HepG2 (cell line): ENCODE results near the gene TOMM40L. TPM values are rescaled to one million over a fixed set of nuclear protein-coding genes. Genes with fewer than 3 reads are reported as not detected.
A peak's percentile ranks its signal among the peaks of the same experiment; 100 is the strongest.

Source experiments
- CBX1 ChIP-seq: IDR thresholded peaks from one replicate; pipeline ENCODE4 v1.6.1; 2016; ENCODE audit warnings: antibody characterized with exemption, low read depth
- CEBPG ChIP-seq: IDR thresholded peaks from 2 replicates; pipeline ENCODE4 v1.6.1; 2016
- CHCHD3 ChIP-seq: sonication (generic); formaldehyde crosslinking; IDR thresholded peaks from 2 replicates; pipeline ENCODE4 v1.8.0; 2022; ENCODE audit warnings: mild to moderate bottlenecking, missing genetic modification reagents, moderate library complexity
- FOXA3 ChIP-seq: IDR thresholded peaks from 2 replicates; pipeline ENCODE4 v1.6.1; 2016; ENCODE audit warnings: missing genetic modification reagents, missing compliant biosample characterization
- GABPB1 ChIP-seq: IDR thresholded peaks from 2 replicates; pipeline ENCODE4 v1.6.1; 2016; ENCODE audit warnings: mild to moderate bottlenecking, missing genetic modification reagents, moderate library complexity, missing compliant biosample characterization
- HNF4G ChIP-seq, 2 experiments: sonication (generic) in 1 of 2; formaldehyde crosslinking in 1 of 2; IDR thresholded peaks; 2 replicates each; pipeline versions ENCODE4 v1.4.0 to v1.6.1; 2011 to 2020; ENCODE audit warnings: borderline replicate concordance in 2 of 2, low read depth in 2 of 2, mild to moderate bottlenecking in 2 of 2, low read length in 1 of 2, missing genetic modification reagents in 1 of 2, moderate library complexity in 1 of 2
- IRF2 ChIP-seq: IDR thresholded peaks from 2 replicates; pipeline ENCODE4 v1.6.1; 2018; ENCODE audit warnings: missing genetic modification reagents, missing compliant biosample characterization
- MTA1 ChIP-seq: sonication (generic); formaldehyde crosslinking; IDR thresholded peaks from 2 replicates; pipeline ENCODE4 v1.4.0; 2020; ENCODE audit warnings: missing genetic modification reagents, mild to moderate bottlenecking, borderline replicate concordance
- MXI1 ChIP-seq: IDR thresholded peaks from 3 replicates; pipeline ENCODE4 v1.6.1; 2012; ENCODE audit warnings: low read depth, low read length, inconsistent platforms, borderline replicate concordance
- MYC ChIP-seq: sonication (generic); formaldehyde crosslinking; IDR thresholded peaks from 2 replicates; pipeline ENCODE4 v1.9.0; 2021; ENCODE audit warnings: missing genetic modification reagents, borderline replicate concordance
- NR2F1 ChIP-seq, 2 experiments: fragments of 450-650 bp in 1 of 2; formaldehyde crosslinking in 1 of 2; IDR thresholded peaks; 2 replicates each; pipeline versions ENCODE4 v1.5.0 to v1.6.1; 2016 to 2020; ENCODE audit warnings: mild to moderate bottlenecking in 1 of 2, missing compliant biosample characterization in 1 of 2, missing genetic modification reagents in 1 of 2, moderate library complexity in 1 of 2
- NRL ChIP-seq: sonication (generic); formaldehyde crosslinking; IDR thresholded peaks from 2 replicates; pipeline ENCODE4 v1.5.0; 2020; ENCODE audit warnings: missing genetic modification reagents, mild to moderate bottlenecking, moderate library complexity, borderline replicate concordance
- POLR2A ChIP-seq, 2 experiments: IDR thresholded peaks; 2 replicates each; pipeline ENCODE4 v1.6.1; 2011; ENCODE audit warnings: low read depth in 2 of 2, low read length in 2 of 2, mild to moderate bottlenecking in 1 of 2, moderate library complexity in 1 of 2; ENCODE audit not compliant: insufficient read depth in 1 of 2
- SIX4 ChIP-seq: sonication (generic); formaldehyde crosslinking; IDR thresholded peaks from 2 replicates; pipeline ENCODE4 v1.4.0; 2020; ENCODE audit warnings: missing genetic modification reagents
- SPEN ChIP-seq: sonication (generic); formaldehyde crosslinking; IDR thresholded peaks from 2 replicates; pipeline ENCODE4 v1.5.1; 2020; ENCODE audit warnings: low read depth, mild to moderate bottlenecking, missing genetic modification reagents
- SRSF4 ChIP-seq: fragments of 200-400 bp; formaldehyde crosslinking; IDR thresholded peaks from one replicate; pipeline ENCODE4 v1.6.1; 2018; ENCODE audit warnings: mild to moderate bottlenecking, low read depth, low read length, moderate library complexity; ENCODE audit not compliant: poor library complexity, severe bottlenecking
- TEAD3 ChIP-seq: optimal IDR thresholded peaks from 2 replicates; pipeline ENCODE3; 2016; ENCODE audit warnings: borderline replicate concordance
- ZBTB4 ChIP-seq: sonication (generic); formaldehyde crosslinking; IDR thresholded peaks from 2 replicates; pipeline ENCODE4 v1.4.0; 2020; ENCODE audit warnings: missing genetic modification reagents, mild to moderate bottlenecking, borderline replicate concordance
- ZNF207 ChIP-seq: fragments of 450-650 bp; IDR thresholded peaks from 2 replicates; pipeline ENCODE4 v1.6.1; 2016; ENCODE audit warnings: antibody characterized with exemption, borderline replicate concordance
- ZNF274 ChIP-seq: sonication (generic); formaldehyde crosslinking; IDR thresholded peaks from 2 replicates; pipeline ENCODE4 v1.5.1; 2020; ENCODE audit warnings: mild to moderate bottlenecking, missing genetic modification reagents
- ZNF605 ChIP-seq: sonication (generic); formaldehyde crosslinking; IDR thresholded peaks from 2 replicates; pipeline ENCODE4 v1.8.0; 2022; ENCODE audit warnings: mild to moderate bottlenecking, missing genetic modification reagents
- ZNF644 ChIP-seq: IDR thresholded peaks from 2 replicates; pipeline ENCODE4 v1.6.1; 2016; ENCODE audit warnings: low read depth
- polyA plus RNA-seq, 8 experiments: library from polyadenylated mRNA; depleted of rRNA in 3 of 8; stranded (reverse) in 7 of 8; unstranded in 1 of 8; fragments of >200 nt; fragmentation: Illumina TruSeq in 4 of 8; extraction: Trizol in 4 of 8; gene quantifications; 2 replicates each; pipeline versions ENCODE4 v1.2.1 to v1.2.3, GENCODE V29; 2011 to 2016; ENCODE audit warnings: low read depth in 4 of 8, missing spikeins in 1 of 8, mixed read lengths in 1 of 8; ENCODE audit not compliant: insufficient read depth in 1 of 8
- total RNA-seq, 5 experiments: library from RNA; depleted of rRNA; stranded (reverse); fragments of >200 nt; fragmentation: Illumina TruSeq; extraction: Trizol; gene quantifications; 2 replicates each; pipeline ENCODE4 v1.2.3, GENCODE V29; 2016; ENCODE audit warnings: low read depth in 1 of 5
- TF ChIP-seq, protein P1 (sequence below): sonication (generic); formaldehyde crosslinking; IDR thresholded peaks from 2 replicates; pipeline ENCODE4 v1.5.0; 2020; ENCODE audit warnings: mild to moderate bottlenecking, missing genetic modification reagents
- TF ChIP-seq, protein P2 (sequence below): sonication (generic); formaldehyde crosslinking; IDR thresholded peaks from 2 replicates; pipeline ENCODE4 v1.8.1; 2023; ENCODE audit warnings: mild to moderate bottlenecking, moderate library complexity, missing genetic modification reagents

The TOMM40L gene
- total and polyA plus RNA-seq, 2 of the 13 experiments (the other 11 are each of a cell fraction or from before 2014, with no cell fraction given), result 14.1 to 26.2 TPM

GRCh38 chr1:161218301-161219077, 7.4 kb upstream of the TOMM40L start (continued):
- TF ChIP-seq NR2F1 (CRISPR knock-in tag; IDR thresholded peaks at IDR 0.05) (no peak; a peak in 1 of 4 replicates), MTA1 (peak; percentile 73; the same call in 1 of the 2 replicates), CEBPG (peak; percentile 50), MXI1 (peak; percentile 12; the same call in 1 of the 3 replicates), ZNF644 (no peak), SPEN (peak; percentile 59; the same call in 1 of the 2 replicates), NRL (CRISPR knock-in tag) (peak; percentile 55; the same call in 1 of the 2 replicates), SRSF4 (peak; percentile 57), ZNF207 (no peak), IRF2 (CRISPR knock-in tag) (peak; percentile 81; the same call in 1 of the 2 replicates), CBX1 (peak; percentile 52), FOXA3 (CRISPR knock-in tag) (peak; percentile 88), HNF4G (IDR thresholded peaks at IDR 0.05; ENCODE audit: borderline replicate concordance, low read depth, low read length) (peak; percentile 93), HNF4G (CRISPR knock-in tag; IDR thresholded peaks at IDR 0.05; ENCODE audit: borderline replicate concordance, low read depth) (peak; percentile 79; the same call in 1 of the 2 replicates), MYC (CRISPR knock-in tag) (peak; percentile 80), POLR2A (IDR thresholded peaks at IDR 0.05; ENCODE audit: insufficient read depth in 1 of 2, low read depth in 2 of 2, low read length in 2 of 2) (peak; percentile 59 to 68), SIX4 (CRISPR knock-in tag) (peak; percentile 52; the same call in 1 of the 2 replicates), TEAD3 (CRISPR knock-in tag) (peak; percentile 66), ZBTB4 (CRISPR knock-in tag) (no peak), ZNF274 (CRISPR knock-in tag) (0 out of 2 replicates have a peak, but pooled peaks have one; percentile 11), CHCHD3 (CRISPR knock-in tag) (0 out of 2 replicates have a peak, but pooled peaks have one; percentile 40), ZNF605 (CRISPR knock-in tag) (peak; percentile 72), GABPB1 (CRISPR knock-in tag) (peak; percentile 55)
- TF ChIP-seq, protein P1, sequence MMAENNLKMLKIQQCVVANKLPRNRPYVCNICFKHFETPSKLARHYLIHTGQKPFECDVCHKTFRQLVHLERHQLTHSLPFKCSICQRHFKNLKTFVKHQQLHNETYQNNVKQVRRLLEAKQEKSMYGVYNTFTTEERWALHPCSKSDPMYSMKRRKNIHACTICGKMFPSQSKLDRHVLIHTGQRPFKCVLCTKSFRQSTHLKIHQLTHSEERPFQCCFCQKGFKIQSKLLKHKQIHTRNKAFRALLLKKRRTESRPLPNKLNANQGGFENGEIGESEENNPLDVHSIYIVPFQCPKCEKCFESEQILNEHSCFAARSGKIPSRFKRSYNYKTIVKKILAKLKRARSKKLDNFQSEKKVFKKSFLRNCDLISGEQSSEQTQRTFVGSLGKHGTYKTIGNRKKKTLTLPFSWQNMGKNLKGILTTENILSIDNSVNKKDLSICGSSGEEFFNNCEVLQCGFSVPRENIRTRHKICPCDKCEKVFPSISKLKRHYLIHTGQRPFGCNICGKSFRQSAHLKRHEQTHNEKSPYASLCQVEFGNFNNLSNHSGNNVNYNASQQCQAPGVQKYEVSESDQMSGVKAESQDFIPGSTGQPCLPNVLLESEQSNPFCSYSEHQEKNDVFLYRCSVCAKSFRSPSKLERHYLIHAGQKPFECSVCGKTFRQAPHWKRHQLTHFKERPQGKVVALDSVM (CRISPR knock-in tag), result no peak; the same call in 1 of the 2 replicates
- TF ChIP-seq, protein P2, sequence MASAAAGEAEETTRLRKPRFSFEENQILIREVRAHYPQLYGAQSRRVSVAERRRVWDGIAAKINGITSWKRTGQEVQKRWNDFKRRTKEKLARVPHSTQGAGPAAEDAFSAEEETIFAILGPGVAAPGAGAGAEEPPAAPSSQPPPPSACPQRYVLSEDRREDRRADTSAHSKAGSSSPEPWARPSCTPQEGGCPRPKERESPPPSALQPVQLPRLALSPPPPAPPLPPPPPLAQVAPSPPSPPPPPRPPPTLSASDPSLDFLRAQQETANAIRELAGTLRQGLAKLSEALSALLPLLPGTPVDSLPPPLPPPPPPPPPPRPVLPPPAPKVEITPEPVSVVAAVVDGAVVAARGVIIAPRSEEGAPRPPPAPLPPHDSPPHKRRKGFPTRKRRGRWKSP (CRISPR knock-in tag), result peak; percentile 17; the same call in 1 of the 2 replicates
